Stomach smooth muscle (tissue), 2 donors: ENCODE measurements around the gene LRRN2.

Source experiments
- H3K27ac ChIP-seq: one replicate; pipeline ENCODE4 v1.7.0; 2013; ENCODE audit warnings: mild to moderate bottlenecking, low read length, inconsistent platforms
- H3K27me3 ChIP-seq, 2 donors: one replicate each; pipeline ENCODE4 v1.7.0; 2013; ENCODE audit warnings: low read length in 2 of 2; ENCODE audit not compliant: insufficient read depth in 2 of 2, control insufficient read depth in 1 of 2
- H3K36me3 ChIP-seq, 2 donors: one replicate each; pipeline ENCODE4 v1.7.0; 2013; ENCODE audit warnings: low read length in 2 of 2; ENCODE audit not compliant: control insufficient read depth in 2 of 2, insufficient read depth in 2 of 2
- H3K4me1 ChIP-seq: one replicate; pipeline ENCODE4 v1.7.0; 2013; ENCODE audit warnings: low read length; ENCODE audit not compliant: control insufficient read depth, insufficient read depth
- H3K4me3 ChIP-seq, 2 donors: one replicate each; pipeline ENCODE4 v1.7.0; 2013; ENCODE audit warnings: low read length in 2 of 2
- H3K9ac ChIP-seq, 2 donors: one replicate each; pipeline ENCODE4 v1.7.0; 2013; ENCODE audit warnings: low read length in 2 of 2, mild to moderate bottlenecking in 1 of 2
- H3K9me3 ChIP-seq, 2 donors: one replicate each; pipeline ENCODE4 v1.7.0; 2013; ENCODE audit warnings: low read length in 2 of 2; ENCODE audit not compliant: control insufficient read depth in 2 of 2
- donor health status: healthy.
- donor health status: Pancreatic carcinoma.

Gene LRRN2

DNA sequence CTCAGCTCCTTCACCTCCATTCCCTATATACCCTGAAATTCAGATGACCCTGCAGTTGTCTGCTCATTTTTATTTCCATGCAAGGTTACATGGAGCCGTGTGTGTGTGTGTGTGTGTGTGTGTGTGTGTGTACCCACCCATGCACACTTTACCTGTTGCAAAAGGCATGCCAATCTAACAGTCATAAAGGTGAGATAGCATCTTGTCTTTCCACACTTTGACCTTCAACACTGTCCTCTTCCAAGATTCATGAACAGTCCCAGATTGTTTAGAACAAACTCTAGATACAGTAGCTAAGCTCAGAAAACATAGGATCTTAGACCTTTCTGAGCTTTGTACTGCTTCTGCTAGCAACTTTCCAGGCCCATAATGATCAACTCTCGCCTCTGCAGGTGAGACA, 9.5 kb downstream of the LRRN2 start:
- Histone ChIP-seq H3K27ac (no peak overlapping the region), H3K4me3 (no peak overlapping the region), H3K9ac (no peak overlapping the region), H3K27me3 (no peaks in the 10 kb centered on the region), H3K4me1 (peaks cover 5% of the 10 kb centered on the region), H3K36me3 (no peaks in the 10 kb centered on the region), H3K9me3 (no peaks in the 10 kb centered on the region)

DNA sequence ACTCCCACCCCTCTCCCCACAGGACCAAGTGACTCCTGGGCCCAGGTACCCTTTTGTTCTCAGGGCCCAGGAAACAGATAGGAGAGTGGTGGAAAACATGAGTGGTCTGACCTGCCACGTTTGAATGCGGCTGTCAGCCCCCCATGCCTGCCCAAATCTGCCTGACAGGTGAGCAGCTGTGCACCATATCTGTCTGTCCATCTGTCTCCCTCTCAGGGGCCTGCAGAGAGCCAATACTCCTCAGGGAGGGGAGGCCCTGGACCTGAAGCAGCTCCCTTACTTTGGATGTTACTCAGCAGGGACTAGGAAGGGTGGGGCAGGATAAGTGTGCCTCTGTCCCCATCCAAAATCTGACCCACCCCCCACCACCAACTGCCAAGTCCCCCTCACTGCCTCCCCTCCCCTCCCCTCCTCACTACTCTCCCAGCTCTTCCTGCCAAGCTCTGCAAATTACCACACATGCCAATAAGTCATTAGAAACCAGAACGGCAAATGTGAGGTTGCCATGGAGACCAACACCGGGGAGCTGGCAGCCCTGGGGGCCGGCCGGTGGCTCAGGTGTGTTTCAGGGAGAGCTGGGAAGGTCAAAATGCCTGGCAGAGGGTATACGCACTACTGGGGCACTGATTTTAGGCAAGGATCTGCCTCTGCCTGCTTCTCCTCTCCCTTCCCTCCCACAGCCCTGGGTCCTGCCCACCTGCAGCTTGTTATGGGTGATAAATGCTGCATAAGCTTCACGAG, 11.5 kb downstream of the LRRN2 start:
- no peak overlapping the region for H3K27ac ChIP-seq
- no peaks in the 10 kb centered on the region for H3K27me3 ChIP-seq
- H3K36me3 ChIP-seq, result no peaks in the 10 kb centered on the region
- no peak overlapping the region for H3K9ac ChIP-seq
- H3K4me1 ChIP-seq, result peaks cover 15% of the 10 kb centered on the region
- H3K4me3 ChIP-seq, result no peak overlapping the region
- H3K9me3 ChIP-seq, result no peaks in the 10 kb centered on the region

DNA sequence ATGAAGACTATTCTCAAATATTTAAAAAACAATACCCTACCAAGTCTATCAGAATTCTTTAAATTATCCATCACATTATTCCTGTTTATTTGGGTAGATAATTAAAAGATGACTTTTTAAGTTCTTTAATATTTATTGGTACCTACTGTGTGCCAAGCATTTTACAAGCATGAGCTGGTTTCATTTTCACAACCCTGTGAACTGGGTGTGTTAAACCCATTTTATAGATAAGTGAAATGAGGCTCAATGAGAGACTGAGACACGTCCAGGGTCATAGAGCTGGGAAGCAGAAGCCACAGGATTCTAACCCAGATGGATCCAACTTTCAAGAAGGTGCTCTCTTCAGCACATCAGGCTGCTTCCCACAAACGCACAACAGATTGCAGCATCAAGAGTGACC, 12.3 kb downstream of the LRRN2 start:
- no peak overlapping the region for H3K27ac ChIP-seq
- no peaks in the 10 kb centered on the region for H3K36me3 ChIP-seq
- no peak overlapping the region for H3K4me3 ChIP-seq
- peaks cover 15% of the 10 kb centered on the region for H3K4me1 ChIP-seq
- no peak overlapping the region for H3K9ac ChIP-seq
- H3K27me3 ChIP-seq, result no peaks in the 10 kb centered on the region
- no peaks in the 10 kb centered on the region for H3K9me3 ChIP-seq

DNA sequence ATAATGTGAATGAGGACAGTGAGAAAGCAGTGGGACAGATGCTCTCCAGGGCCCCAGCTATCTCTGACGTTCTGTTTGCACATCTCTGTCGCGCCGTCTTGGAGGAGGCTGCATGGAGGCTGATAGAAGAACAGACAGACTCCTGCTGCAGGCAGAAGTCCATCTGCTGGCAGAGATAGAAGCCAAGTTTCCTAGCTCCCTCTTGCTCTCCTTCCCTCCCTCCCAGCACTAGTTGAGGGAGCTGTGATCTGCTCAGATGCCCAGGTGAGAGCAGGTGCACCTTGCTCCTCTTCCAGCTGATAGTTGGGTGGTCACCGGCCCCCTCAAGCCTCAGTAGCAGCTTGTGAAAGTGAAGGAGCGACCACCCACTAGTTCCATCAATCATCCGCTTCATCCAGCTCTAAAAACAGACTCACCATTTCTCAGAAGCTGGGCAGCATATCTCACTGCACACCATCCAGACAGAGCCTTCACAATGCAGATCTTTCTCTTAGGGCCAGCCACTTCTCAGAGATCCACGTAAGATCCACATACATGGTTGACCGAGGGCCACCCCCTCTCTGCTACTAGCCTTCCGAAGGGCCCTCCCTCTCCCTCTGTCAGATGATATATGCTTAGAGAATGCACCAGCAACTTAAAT, 12.9 kb downstream of the LRRN2 start:
- Histone ChIP-seq H3K27me3 (no peaks in the 10 kb centered on the region), H3K9ac (no peak overlapping the region), H3K4me3 (no peak overlapping the region), H3K9me3 (no peaks in the 10 kb centered on the region), H3K27ac (no peak overlapping the region), H3K4me1 (peaks cover 15% of the 10 kb centered on the region), H3K36me3 (no peaks in the 10 kb centered on the region)

DNA sequence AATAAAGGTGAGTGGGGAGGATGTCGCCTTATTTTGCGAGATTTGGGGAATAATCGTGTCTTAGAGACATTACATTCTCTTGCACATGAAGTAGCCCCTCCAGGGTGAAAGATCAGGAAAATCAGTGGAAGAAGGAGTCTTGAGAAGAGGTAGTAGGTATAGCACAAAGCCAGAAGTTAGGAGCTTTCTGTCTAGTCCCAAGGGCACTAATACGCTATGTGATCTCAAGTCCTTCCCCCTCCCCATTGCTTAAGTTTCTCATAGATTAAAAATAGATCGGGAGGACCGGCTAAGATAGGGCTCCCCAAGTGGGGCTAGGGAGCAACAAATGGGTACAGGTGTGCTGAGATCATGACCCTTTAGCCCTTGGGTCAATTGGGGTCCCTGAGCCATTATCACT, 13.5 kb downstream of the LRRN2 start:
- H3K27ac ChIP-seq, result no peak overlapping the region
- H3K4me1 ChIP-seq, result peaks cover 15% of the 10 kb centered on the region
- no peak overlapping the region for H3K4me3 ChIP-seq
- H3K9me3 ChIP-seq, result no peaks in the 10 kb centered on the region
- H3K36me3 ChIP-seq, result no peaks in the 10 kb centered on the region
- no peaks in the 10 kb centered on the region for H3K27me3 ChIP-seq
- no peak overlapping the region for H3K9ac ChIP-seq

DNA sequence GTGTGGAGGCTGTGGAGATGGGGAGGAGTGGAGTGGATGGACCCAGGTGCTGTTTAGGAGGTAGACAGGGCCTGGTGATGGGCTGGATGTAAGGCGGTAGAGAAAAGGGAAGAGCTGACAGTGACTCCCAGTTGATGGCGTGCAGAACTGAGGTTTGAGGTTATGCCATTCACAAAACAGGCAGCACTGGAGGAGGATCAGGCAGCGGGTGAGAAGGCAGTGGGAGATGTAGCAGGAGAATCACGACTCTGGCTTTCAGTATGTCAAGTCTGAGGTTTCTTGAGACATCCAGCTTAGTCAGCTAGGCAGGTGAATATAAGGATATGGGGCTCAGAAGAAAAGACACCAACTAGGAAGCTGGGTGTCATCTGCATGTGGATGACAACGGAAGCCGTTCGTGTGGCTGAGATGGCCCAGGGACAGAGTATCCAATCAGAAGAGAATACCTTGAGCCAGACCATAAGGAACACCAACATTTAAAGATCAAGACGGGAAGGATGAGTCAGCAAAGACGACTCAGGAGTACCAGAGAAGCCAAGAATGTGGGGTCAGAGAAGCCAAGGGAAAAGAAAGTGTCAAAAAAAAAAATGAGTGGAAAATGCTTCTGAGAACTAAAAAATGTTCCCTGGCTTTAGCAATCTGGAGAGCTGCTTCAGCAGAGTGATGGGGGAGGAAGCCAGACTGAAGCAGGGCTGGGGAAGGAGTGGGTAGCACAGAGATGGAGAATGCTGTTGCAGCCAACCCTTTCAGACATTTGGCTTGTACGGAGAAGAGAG, 15.2 kb downstream of the LRRN2 start:
- no peak overlapping the region for H3K9ac ChIP-seq
- H3K36me3 ChIP-seq, result no peaks in the 10 kb centered on the region
- H3K9me3 ChIP-seq, result no peaks in the 10 kb centered on the region
- peaks cover 15% of the 10 kb centered on the region for H3K4me1 ChIP-seq
- peak overlapping the region in 1 of 2 donors; percentile 22 for H3K4me3 ChIP-seq
- no peaks in the 10 kb centered on the region for H3K27me3 ChIP-seq
- no peak overlapping the region for H3K27ac ChIP-seq

DNA sequence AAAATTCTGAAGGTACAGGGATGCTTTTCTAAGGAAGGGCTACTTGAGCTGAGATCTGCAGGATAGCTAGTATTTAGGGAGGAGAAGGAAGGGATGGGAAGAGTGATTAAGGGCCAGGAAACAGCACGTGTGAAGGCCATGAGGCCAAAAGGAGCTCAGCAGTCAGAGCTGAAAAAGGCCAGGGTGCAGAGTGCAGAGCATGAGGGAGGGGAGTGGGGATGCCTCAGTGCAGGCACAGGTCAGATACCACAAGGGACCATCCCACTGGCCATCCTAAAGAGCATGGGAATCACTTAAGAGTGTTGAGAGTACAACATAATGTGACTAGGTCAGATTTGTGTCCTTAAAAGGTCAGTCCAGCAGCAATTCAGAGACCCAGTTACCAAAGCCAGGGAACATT, 16.0 kb downstream of the LRRN2 start:
- H3K4me3 ChIP-seq, result no peak overlapping the region
- no peak overlapping the region for H3K9ac ChIP-seq
- no peaks in the 10 kb centered on the region for H3K9me3 ChIP-seq
- no peaks in the 10 kb centered on the region for H3K27me3 ChIP-seq
- no peaks in the 10 kb centered on the region for H3K36me3 ChIP-seq
- no peak overlapping the region for H3K27ac ChIP-seq
- peaks cover 14% of the 10 kb centered on the region for H3K4me1 ChIP-seq

DNA sequence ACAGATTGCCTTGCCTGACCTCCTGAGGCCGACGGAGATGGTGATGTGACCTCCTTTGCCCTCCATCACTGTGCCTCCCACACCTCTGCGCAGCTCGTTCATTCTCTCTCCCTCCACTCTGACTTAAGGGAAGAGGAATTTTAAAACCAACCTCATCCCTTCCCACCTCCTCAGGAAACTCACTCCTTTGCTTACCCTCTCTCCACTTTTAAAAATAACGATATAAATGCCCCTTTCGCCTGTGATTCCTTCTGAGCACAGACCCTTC, 21.2 kb downstream of the LRRN2 start:
- Histone ChIP-seq H3K9ac (no peak overlapping the region), H3K4me3 (no peak overlapping the region), H3K36me3 (no peaks in the 10 kb centered on the region), H3K4me1 (no peaks in the 10 kb centered on the region), H3K27ac (no peak overlapping the region), H3K27me3 (no peaks in the 10 kb centered on the region), H3K9me3 (no peaks in the 10 kb centered on the region)

DNA sequence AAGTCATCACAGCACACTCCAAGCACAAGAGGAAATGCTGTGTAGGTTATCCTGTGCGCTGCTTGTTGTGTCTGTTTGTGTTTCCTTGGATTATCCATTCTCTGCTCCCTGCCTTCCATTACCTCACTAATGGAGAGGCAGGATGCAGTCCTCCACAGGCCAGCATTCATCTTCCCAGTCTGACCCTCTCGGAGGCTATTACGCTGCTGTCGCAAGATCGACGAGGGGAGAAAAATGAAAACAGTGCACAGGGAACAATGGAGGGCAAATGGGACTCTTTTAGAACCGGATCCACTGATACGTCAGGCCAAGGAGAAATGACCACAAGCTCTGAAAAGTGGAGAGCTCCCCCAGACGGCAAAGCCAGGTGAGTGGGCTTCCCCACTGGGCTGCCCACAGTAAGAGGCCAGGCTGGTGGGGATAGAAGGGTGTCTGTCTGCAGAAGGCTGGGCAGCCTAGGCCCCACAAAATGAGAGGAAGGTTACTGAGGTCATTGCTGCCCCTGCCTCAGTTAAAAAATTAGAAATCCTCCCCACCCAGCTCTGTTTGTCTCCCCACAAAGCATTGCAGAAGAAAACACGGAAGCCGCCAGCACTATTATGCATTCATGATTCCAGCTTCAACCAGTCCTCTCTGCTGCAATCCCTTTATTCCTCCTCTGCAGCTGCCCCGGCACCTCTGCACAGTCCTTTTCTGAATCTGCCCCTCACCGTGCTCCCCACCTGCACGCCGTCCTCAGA, 21.7 kb downstream of the LRRN2 start:
- Histone ChIP-seq H3K27me3 (no peaks in the 10 kb centered on the region), H3K9me3 (no peaks in the 10 kb centered on the region), H3K36me3 (no peaks in the 10 kb centered on the region), H3K27ac (no peak overlapping the region), H3K4me1 (no peaks in the 10 kb centered on the region), H3K4me3 (no peak overlapping the region), H3K9ac (no peak overlapping the region)

DNA sequence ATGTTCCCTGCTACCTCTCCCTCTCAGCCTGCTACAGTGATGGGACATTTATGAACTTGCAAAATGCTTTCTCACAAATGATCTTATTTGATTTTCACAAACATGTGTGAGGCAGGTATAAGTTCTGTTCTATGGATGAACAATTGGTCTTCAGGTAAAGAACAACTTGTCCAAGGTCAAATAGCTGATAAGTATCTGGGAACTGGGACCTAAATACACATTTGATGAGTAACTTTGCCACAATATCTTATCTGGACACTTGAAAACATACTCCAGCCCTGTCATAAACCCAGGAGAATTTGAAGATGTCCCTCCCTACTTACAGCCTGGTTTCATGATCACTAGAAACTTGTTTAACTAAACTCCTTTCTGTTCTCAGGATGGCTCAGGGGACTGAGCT, 23.0 kb downstream of the LRRN2 start:
- Histone ChIP-seq H3K27ac (no peak overlapping the region), H3K36me3 (no peaks in the 10 kb centered on the region), H3K4me1 (no peaks in the 10 kb centered on the region), H3K9me3 (no peaks in the 10 kb centered on the region), H3K4me3 (no peak overlapping the region), H3K9ac (no peak overlapping the region), H3K27me3 (no peaks in the 10 kb centered on the region)
